Caco-2 (cell line): ENCODE results near the gene WARS2. TPM values are rescaled to one million over a fixed set of nuclear protein-coding genes. Genes with fewer than 3 reads are reported as not detected.

Experiments
- BruUV-seq: library from RNA; stranded (reverse); fragments of 400-500 nt; replicated peaks from 2 replicates; lab custom pipeline; 2021; lab: Mats Ljungman, UMichigan
- CTCF ChIA-PET: fragments of 300-600 bp; sonication (Branson Sonifier 250); formaldehyde crosslinking; loops from one replicate; lab custom pipeline; 2022; ENCODE audit warnings: antibody characterized with exemption; lab: Charles Lee
- POLR2A ChIA-PET: fragments of 300-600 bp; sonication (Branson Sonifier 250); formaldehyde crosslinking; loops from one replicate; lab custom pipeline; 2022; ENCODE audit warnings: antibody characterized with exemption; lab: Charles Lee
- DNase-seq, 2 experiments: peaks; one replicate each; pipeline versions ENCODE4 v3.0.0 to v3.0.0-alpha.2; 2020 to 2022
- H3K27me3 ChIP-seq: replicated peaks from 2 replicates; pipeline ENCODE4 v1.6.0; 2011; ENCODE audit warnings: low read length; ENCODE audit not compliant: control insufficient read depth, insufficient read depth
- H3K36me3 ChIP-seq: 2 replicates; pipeline ENCODE4 v1.5.1; 2011; ENCODE audit warnings: low read length; ENCODE audit not compliant: control insufficient read depth, insufficient read depth
- H3K4me1 ChIP-seq: fragments of 250-450 bp; sonication (Bioruptor Pico); 2 replicates; pipeline ENCODE4 v1.5.1; 2020; ENCODE audit warnings: mild to moderate bottlenecking
- H3K4me3 ChIP-seq: 2 replicates; pipeline ENCODE4 v1.5.1; 2011; ENCODE audit warnings: low read depth, mild to moderate bottlenecking, control low read depth, low read length
- H3K9me3 ChIP-seq: fragments of 250-450 bp; sonication (Bioruptor Pico); 2 replicates; pipeline ENCODE4 v1.5.1; 2020; ENCODE audit warnings: mild to moderate bottlenecking, moderate library complexity
- H3K27ac Mint-ChIP-seq: one replicate; pipeline ENCODE4 v1.8.0; 2022; ENCODE audit warnings: mixed read lengths; ENCODE audit not compliant: unreplicated experiment
- H3K27me3 Mint-ChIP-seq: one replicate; pipeline ENCODE4 v1.8.0; 2022; ENCODE audit warnings: mixed read lengths; ENCODE audit not compliant: insufficient read depth, unreplicated experiment
- H3K36me3 Mint-ChIP-seq: one replicate; pipeline ENCODE4 v1.8.0; 2022; ENCODE audit warnings: mild to moderate bottlenecking, mixed read lengths; ENCODE audit not compliant: insufficient read depth, unreplicated experiment
- H3K4me1 Mint-ChIP-seq: one replicate; pipeline ENCODE4 v1.8.0; 2022; ENCODE audit warnings: low read depth, mixed read lengths; ENCODE audit not compliant: unreplicated experiment
- H3K4me3 Mint-ChIP-seq: one replicate; pipeline ENCODE4 v1.8.0; 2022; ENCODE audit warnings: mild to moderate bottlenecking, moderate library complexity, mixed read lengths; ENCODE audit not compliant: unreplicated experiment
- H3K9me3 Mint-ChIP-seq: one replicate; pipeline ENCODE4 v1.8.0; 2022; ENCODE audit warnings: mixed read lengths; ENCODE audit not compliant: unreplicated experiment
- intact Hi-C: fragments of 100-400 bp; cut with micrococcal nuclease; formaldehyde crosslinking; loops from one replicate; pipeline ENCODE4 v1.10.0; 2022; ENCODE audit not compliant: unreplicated experiment
- total RNA-seq: library from RNA; stranded (reverse); gene quantifications from 2 replicates; pipeline ENCODE4 v1.2.3, GENCODE V29; 2022
- TF ChIP-seq, protein P1 (sequence below), 2 experiments: fragments of 200-600 bp in 1 of 2; IDR thresholded peaks; 1 replicate in 1 of 2; 2 replicates in 1 of 2; pipeline versions ENCODE4 v1.5.1 to v1.8.0; 2011 to 2022; ENCODE audit warnings: antibody characterized with exemption in 1 of 2, control low read depth in 1 of 2, inconsistent platforms in 1 of 2, low read depth in 1 of 2, low read length in 1 of 2, mild to moderate bottlenecking in 1 of 2, moderate library complexity in 1 of 2; ENCODE audit not compliant: insufficient read depth in 1 of 2, severe bottlenecking in 1 of 2, unreplicated experiment in 1 of 2

Gene WARS2
- total RNA-seq, 1 experiment from 2014 or later, result 11.9 TPM

DNA sequence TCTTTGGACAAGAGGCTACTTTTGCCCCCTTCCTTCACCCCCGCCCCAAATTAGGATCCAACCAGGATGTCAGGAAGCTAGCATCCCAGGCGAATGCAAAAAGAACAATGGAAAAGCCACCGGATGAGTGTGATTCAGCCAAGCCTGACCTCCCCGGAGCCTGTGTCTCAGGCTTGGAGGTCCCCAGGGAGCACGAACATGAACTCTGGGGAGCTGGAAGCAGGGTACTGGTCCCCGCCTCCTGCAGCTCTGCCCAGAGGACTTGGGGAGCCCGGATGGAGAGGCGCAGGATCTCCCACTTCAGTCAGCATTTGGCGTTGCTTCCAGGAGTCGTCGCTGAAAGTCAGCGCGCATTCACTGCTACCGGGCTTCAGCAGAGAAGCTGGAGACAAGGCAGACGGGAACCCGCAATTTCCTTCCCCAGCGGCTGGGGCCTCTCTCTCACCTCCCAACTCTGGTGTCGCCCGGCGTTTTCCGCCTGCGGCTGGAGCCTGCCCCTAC lies 150.5 kb downstream of the WARS2 start:
- no peaks in the 10 kb centered on the region for H3K9me3 ChIP-seq
- Mint-ChIP-seq H3K4me1 (no peaks in the 10 kb centered on the region), H3K9me3 (no peaks in the 10 kb centered on the region), H3K4me3 (no peak overlapping the region), H3K27me3 (no peaks in the 10 kb centered on the region), H3K27ac (no peak overlapping the region), H3K36me3 (no peaks in the 10 kb centered on the region)
- H3K27me3 ChIP-seq, result no peaks in the 10 kb centered on the region
- TF ChIP-seq, protein P1, sequence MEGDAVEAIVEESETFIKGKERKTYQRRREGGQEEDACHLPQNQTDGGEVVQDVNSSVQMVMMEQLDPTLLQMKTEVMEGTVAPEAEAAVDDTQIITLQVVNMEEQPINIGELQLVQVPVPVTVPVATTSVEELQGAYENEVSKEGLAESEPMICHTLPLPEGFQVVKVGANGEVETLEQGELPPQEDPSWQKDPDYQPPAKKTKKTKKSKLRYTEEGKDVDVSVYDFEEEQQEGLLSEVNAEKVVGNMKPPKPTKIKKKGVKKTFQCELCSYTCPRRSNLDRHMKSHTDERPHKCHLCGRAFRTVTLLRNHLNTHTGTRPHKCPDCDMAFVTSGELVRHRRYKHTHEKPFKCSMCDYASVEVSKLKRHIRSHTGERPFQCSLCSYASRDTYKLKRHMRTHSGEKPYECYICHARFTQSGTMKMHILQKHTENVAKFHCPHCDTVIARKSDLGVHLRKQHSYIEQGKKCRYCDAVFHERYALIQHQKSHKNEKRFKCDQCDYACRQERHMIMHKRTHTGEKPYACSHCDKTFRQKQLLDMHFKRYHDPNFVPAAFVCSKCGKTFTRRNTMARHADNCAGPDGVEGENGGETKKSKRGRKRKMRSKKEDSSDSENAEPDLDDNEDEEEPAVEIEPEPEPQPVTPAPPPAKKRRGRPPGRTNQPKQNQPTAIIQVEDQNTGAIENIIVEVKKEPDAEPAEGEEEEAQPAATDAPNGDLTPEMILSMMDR (IDR thresholded peaks at IDR 0.05; ENCODE audit: insufficient read depth in 1 of 2, low read depth in 1 of 2, low read length in 1 of 2, severe bottlenecking in 1 of 2, unreplicated experiment in 1 of 2), result no peak
- CTCF ChIA-PET, result no interaction called here
- intact Hi-C loops, result no loop called here
- no peak overlapping the region for H3K4me3 ChIP-seq
- H3K4me1 ChIP-seq, result no peaks in the 10 kb centered on the region
- BruUV-seq, result no TSS peak
- H3K36me3 ChIP-seq, result no peaks in the 10 kb centered on the region
- no peak for DNase-seq
- POLR2A ChIA-PET, result no interaction called here

DNA sequence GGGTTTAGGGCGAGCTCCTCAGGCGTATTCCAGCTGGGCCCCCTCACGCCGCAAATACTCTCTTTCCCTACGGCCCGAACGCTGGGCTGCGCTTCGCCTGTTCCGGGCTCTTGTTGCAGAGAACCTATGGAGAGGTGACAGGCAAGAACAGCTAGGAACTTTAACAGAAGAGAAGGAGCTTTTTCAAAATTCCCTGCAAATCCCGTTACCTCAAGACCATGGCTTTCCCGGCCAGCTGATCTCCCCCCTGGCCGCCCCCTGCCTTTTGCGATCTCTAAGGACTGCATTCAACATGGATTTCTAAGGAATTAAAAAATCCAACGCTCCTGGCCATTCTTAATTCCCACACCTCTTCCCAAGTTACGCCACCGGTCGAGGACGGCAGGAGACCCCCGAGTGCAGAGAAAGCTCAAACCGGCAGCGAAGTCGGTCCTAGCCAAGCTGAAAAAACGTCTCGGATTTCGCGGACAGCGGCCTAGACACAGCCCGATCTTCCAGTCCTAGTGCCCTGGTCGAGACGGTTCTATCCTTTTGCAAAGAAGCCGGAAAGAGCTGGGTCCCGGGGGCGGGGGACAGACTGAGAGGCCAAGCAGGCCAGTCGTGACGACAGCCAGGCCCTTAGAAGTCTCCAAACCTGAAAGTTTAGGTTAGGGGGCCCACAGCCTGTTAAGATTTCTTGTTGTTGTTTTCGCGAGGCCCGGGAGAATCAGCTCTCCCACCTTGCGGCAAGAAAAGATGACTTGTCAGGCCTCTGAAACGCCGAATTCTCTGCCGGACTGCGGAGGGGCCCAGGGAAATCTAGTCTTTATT lies 151.2 kb downstream of the WARS2 start:
- CTCF ChIA-PET, result no interaction called here
- BruUV-seq, result no TSS peak
- DNase-seq, result no peak
- no peaks in the 10 kb centered on the region for H3K27me3 Mint-ChIP-seq
- no peak overlapping the region for H3K4me3 ChIP-seq
- H3K9me3 ChIP-seq, result no peaks in the 10 kb centered on the region
- no peaks in the 10 kb centered on the region for H3K4me1 ChIP-seq
- no peak overlapping the region for H3K27ac Mint-ChIP-seq
- H3K4me1 Mint-ChIP-seq, result no peaks in the 10 kb centered on the region
- intact Hi-C loops, result no loop called here
- TF ChIP-seq, protein P1 (IDR thresholded peaks at IDR 0.05; ENCODE audit: insufficient read depth in 1 of 2, low read depth in 1 of 2, low read length in 1 of 2, severe bottlenecking in 1 of 2, unreplicated experiment in 1 of 2), result no peak
- POLR2A ChIA-PET, result interaction anchor here (0.5 kb wide), 1 partner anchor 124 kb away, joined by 4 read pairs; no protein-coding TSS in a partner anchor
- no peaks in the 10 kb centered on the region for H3K36me3 Mint-ChIP-seq
- no peaks in the 10 kb centered on the region for H3K36me3 ChIP-seq
- H3K9me3 Mint-ChIP-seq, result no peaks in the 10 kb centered on the region
- no peaks in the 10 kb centered on the region for H3K27me3 ChIP-seq
- no peak overlapping the region for H3K4me3 Mint-ChIP-seq

DNA sequence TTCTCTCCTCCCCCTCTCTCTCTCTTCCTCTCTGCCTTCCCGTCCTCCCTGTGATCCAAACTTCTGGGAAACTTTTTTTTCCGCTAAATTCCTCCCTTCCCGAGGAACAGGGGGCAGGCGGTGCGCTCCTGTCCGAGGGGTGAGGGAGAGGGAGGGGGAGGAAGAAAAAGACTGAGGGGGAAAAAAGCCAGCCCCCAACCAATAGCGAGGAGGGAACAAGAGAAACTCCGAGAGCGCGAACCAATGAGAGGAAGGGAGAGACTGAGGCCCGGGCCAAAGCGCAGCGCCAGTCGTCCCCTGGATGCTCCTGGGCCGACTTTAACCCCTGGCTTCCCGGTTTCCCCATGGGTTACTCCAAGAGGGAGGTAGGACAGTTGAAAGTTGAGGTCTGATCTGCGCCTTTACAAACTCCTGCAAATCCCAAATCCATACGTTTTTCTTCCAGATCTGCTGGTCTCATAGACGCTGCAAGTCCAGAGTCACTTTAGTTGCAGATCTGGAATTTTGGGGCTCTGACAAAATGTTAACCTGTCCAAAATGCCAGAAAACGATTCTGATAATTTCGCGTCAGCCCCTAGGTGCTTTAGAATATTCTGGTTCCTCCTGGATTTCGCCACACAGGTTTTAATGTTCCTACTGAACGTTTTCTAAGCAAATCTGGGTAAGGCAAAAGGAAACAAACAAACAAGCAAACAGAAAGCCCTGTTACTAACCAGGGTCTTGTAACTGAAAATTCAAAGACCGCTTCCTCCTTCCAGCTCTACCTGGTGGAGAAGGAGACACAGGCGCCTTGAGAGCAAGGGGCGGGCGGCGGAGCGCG lies 152.1 kb downstream of the WARS2 start, which contains the start of gene TBX15:
TBX15 (minus strand) TSS at position 158 of the 820 bp plus-strand sequence. CDS start 548 bp downstream, outside the sequence.
- H3K27ac Mint-ChIP-seq, result no peak within 1 kb of the TSS
- Histone ChIP-seq H3K27me3 (no peaks in the 10 kb centered on the region), H3K4me1 (no peaks in the 10 kb centered on the region), H3K36me3 (no peaks in the 10 kb centered on the region), H3K4me3 (no peak within 1 kb of the TSS), H3K9me3 (no peaks in the 10 kb centered on the region)
- H3K4me1 Mint-ChIP-seq, result no peaks in the 10 kb centered on the region
- no peak within 1 kb of the TSS for H3K4me3 Mint-ChIP-seq
- POLR2A ChIA-PET, result interaction anchor here (0.5 kb wide), 1 partner anchor 123 kb away, joined by 4 read pairs; no protein-coding TSS in a partner anchor
- H3K9me3 Mint-ChIP-seq, result no peaks in the 10 kb centered on the region
- no TSS peak for BruUV-seq
- no peak for DNase-seq
- CTCF ChIA-PET, result no interaction called here
- H3K27me3 Mint-ChIP-seq, result no peaks in the 10 kb centered on the region
- intact Hi-C loops, result no loop called here
- TF ChIP-seq, protein P1 (IDR thresholded peaks at IDR 0.05; ENCODE audit: insufficient read depth in 1 of 2, low read depth in 1 of 2, low read length in 1 of 2, severe bottlenecking in 1 of 2, unreplicated experiment in 1 of 2), result no peak
- no peaks in the 10 kb centered on the region for H3K36me3 Mint-ChIP-seq
